Body of pancreas (tissue), 4 donors: ENCODE results near the gene CCDC7. TPM values are rescaled to one million over a fixed set of nuclear protein-coding genes. Genes with fewer than 3 reads are reported as not detected.
"Not testable (repeated sequence)": the region's sequence is repeated elsewhere in the genome, so short reads cannot be mapped to it uniquely, and the experiment has no call there.

Experiments
- ATAC-seq: fragments of 150-250 bp; one replicate; pipeline ENCODE4 v1.9.1; 2016
- DNase-seq, 4 donors: peaks; one replicate each; pipeline ENCODE4 v3.0.0-alpha.2; 2019
- H3K27ac ChIP-seq, 4 donors: fragments of 200-600 bp; sonication (generic); 1 replicate in 3 of 4; 2 replicates in 1 of 4; pipeline versions ENCODE4 v1.5.1 to v1.6.1; 2016 to 2019; ENCODE audit warnings: mild to moderate bottlenecking in 1 of 4, mixed read lengths in 1 of 4, moderate library complexity in 1 of 4
- H3K27me3 ChIP-seq, 2 donors: fragments of 200-600 bp; sonication (generic); one replicate each; pipeline ENCODE4 v1.6.0; 2016; ENCODE audit warnings: mild to moderate bottlenecking in 1 of 2
- H3K36me3 ChIP-seq, 2 donors: fragments of 200-600 bp; sonication (generic); replicated peaks in 1 of 2; 2 replicates each; pipeline ENCODE4 v1.5.1; 2016; ENCODE audit warnings: low read depth in 2 of 2; ENCODE audit not compliant: insufficient read depth in 1 of 2
- H3K4me1 ChIP-seq: fragments of 200-600 bp; sonication (generic); one replicate; pipeline ENCODE4 v1.6.0; 2016
- H3K4me3 ChIP-seq, 2 donors: fragments of 200-600 bp; sonication (generic); 1 replicate in 1 of 2; 2 replicates in 1 of 2; pipeline ENCODE4 v1.5.1; 2016 to 2019
- H3K9me3 ChIP-seq, 3 donors: fragments of 200-600 bp; sonication (generic); 1 replicate in 2 of 3; 2 replicates in 1 of 3; pipeline ENCODE4 v1.5.1; 2016
- CTCF ChIP-seq, 7 experiments: fragments of 450-650 bp in 4 of 7; fragments of 200-600 bp in 3 of 7; sonication (generic) in 3 of 7; IDR thresholded peaks; one replicate each; pipeline ENCODE4 v1.5.1; 2016 to 2019; ENCODE audit warnings: antibody characterized with exemption in 7 of 7
- POLR2A ChIP-seq, 3 donors: fragments of 450-650 bp; IDR thresholded peaks; one replicate each; pipeline ENCODE4 v1.6.1; 2016; ENCODE audit warnings: antibody characterized with exemption in 3 of 3, mild to moderate bottlenecking in 2 of 3
- WGBS, 2 donors: methylation state at CpG; one replicate each; pipeline ENCODE4 v1.1.5; 2017; 5-methylcytosine and 5-hydroxymethylcytosine counted together
- intact Hi-C: fragments of 100-400 bp; cut with DNase I; formaldehyde crosslinking; loops from one replicate; pipeline ENCODE4 v1.15.1; 2023
- total RNA-seq, 2 donors: library from RNA; depleted of rRNA; stranded (reverse); fragments of >200 nt; gene quantifications; one replicate each; pipeline ENCODE4 v1.1.0, GENCODE V29; 2016

Gene CCDC7
- total RNA-seq, 2 donors from 2014 or later, result 4.3 to 23.6 TPM

DNA sequence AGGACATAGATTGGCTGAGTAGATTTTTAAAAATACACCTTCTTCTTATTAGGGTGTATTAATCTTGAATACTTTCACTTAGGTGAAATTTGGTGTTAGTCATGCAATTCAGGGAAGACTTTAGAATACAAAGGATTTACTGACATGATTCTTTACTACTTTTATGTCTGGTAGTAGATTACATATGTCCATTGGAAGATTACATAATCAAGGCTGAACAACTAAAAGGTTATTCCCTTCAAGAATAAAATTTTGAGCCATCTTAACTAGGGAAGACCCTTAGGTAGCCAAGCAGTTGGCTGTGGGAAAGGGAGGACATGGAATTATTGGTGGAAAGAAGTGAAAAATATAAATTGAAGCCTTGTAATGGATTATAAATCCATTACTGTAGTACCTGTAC, 347.1 kb downstream of the CCDC7 start:
- no peak overlapping the region for H3K4me3 ChIP-seq
- intact Hi-C loops, result loop anchor here (5.0 kb wide), 1 partner anchor 219 kb away; no protein-coding TSS in a partner anchor
- no peaks in the 10 kb centered on the region for H3K27me3 ChIP-seq
- no peaks in the 10 kb centered on the region for H3K4me1 ChIP-seq
- TF ChIP-seq CTCF (IDR thresholded peaks at IDR 0.05), result no peak
- H3K27ac ChIP-seq, result no peak overlapping the region
- no peak for ATAC-seq
- no peaks in the 10 kb centered on the region for H3K9me3 ChIP-seq
- H3K36me3 ChIP-seq, result no peaks in the 10 kb centered on the region
- DNase-seq, result no peak

GRCh38 chr10:32795598-32796183, 349.8 kb downstream of the CCDC7 start:
- H3K4me3 ChIP-seq, result no peak overlapping the region
- 52 to 56% methylated on average over 2 of the region's 2 CpGs for WGBS, 2 donors
- DNase-seq (no peak), ATAC-seq (no peak)
- TF ChIP-seq POLR2A (IDR thresholded peaks at IDR 0.05) (no peak), CTCF (IDR thresholded peaks at IDR 0.05) (peak; percentile 20 to 90 (median 77))
- H3K9me3 ChIP-seq, result no peaks in the 10 kb centered on the region
- intact Hi-C loops, result no loop called here
- no peaks in the 10 kb centered on the region for H3K27me3 ChIP-seq
- H3K4me1 ChIP-seq, result no peaks in the 10 kb centered on the region
- no peak overlapping the region for H3K27ac ChIP-seq
- no peaks in the 10 kb centered on the region for H3K36me3 ChIP-seq

- WGBS, 2 donors, result 72 to 90% methylated on average over 3 of the region's 3 CpGs
- not testable (repeated sequence) for ATAC-seq
Measured at GRCh38 chr10:32797393-32797792, 351.5 kb downstream of the CCDC7 start.

DNA sequence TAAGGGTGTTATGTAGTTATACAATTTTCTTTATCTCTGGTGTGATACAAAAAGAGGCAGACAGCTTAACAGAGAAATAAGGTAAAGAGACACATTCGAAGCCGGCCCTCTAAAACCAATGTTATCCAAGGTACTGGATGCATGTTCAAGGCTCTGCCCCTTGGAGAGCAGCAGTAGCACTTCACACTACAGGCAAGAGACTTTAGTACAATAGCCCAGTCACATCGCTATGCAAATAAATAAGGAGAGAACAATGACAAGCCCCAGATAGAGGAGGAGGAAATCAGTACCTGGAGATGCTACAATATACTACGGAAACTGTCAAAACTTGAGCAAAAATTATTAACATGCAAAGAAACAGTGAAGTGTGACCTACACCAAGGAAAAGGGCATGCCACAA, 401.0 kb downstream of the CCDC7 start:
- H3K9me3 ChIP-seq, result no peaks in the 10 kb centered on the region
- 85 to 87% methylated on average over 4 of the region's 4 CpGs for WGBS, 2 donors
- no peak for TF ChIP-seq CTCF (IDR thresholded peaks at IDR 0.05)
- TF ChIP-seq POLR2A (IDR thresholded peaks at IDR 0.05), result no peak
- H3K4me3 ChIP-seq, result no peak overlapping the region
- no peak for DNase-seq
- intact Hi-C loops, result no loop called here
- H3K27ac ChIP-seq, result no peak overlapping the region
- H3K27me3 ChIP-seq, result no peaks in the 10 kb centered on the region
- ATAC-seq, result no peak
- no peaks in the 10 kb centered on the region for H3K4me1 ChIP-seq
- H3K36me3 ChIP-seq, result no peaks in the 10 kb centered on the region

More at GRCh38 chr10:32797393-32797792, 351.5 kb downstream of the CCDC7 start:
- H3K27me3 ChIP-seq, H3K4me1 ChIP-seq, H3K9me3 ChIP-seq, H3K4me3 ChIP-seq, H3K36me3 ChIP-seq, DNase-seq, intact Hi-C loops, H3K27ac ChIP-seq: not testable (repeated sequence)

GRCh38 chr10:32851301-32851700, 405.4 kb downstream of the CCDC7 start:
- ATAC-seq, result no peak
- DNase-seq, result no peak
- Histone ChIP-seq H3K4me3 (no peak overlapping the region), H3K9me3 (no peaks in the 10 kb centered on the region), H3K4me1 (no peaks in the 10 kb centered on the region), H3K36me3 (no peaks in the 10 kb centered on the region), H3K27me3 (no peaks in the 10 kb centered on the region), H3K27ac (no peak overlapping the region)
- TF ChIP-seq POLR2A (IDR thresholded peaks at IDR 0.05) (no peak), CTCF (IDR thresholded peaks at IDR 0.05) (no peak)
- 0% methylated on average over 1 of the region's 1 CpG for WGBS, 2 donors
- intact Hi-C loops, result no loop called here
